Vagina (tissue), 2 donors: ENCODE data around the gene MALL.
"Not testable (repeated sequence)": the region's sequence is repeated elsewhere in the genome, so short reads cannot be mapped to it uniquely, and the experiment has no call there.

Experiments
- CTCF ChIP-seq, 3 experiments: fragments of 450-650 bp in 2 of 3; fragments of 200-600 bp in 1 of 3; sonication (generic) in 1 of 3; IDR thresholded peaks; one replicate each; pipeline ENCODE4 v1.5.1; 2017 to 2019; ENCODE audit warnings: antibody characterized with exemption in 3 of 3, mild to moderate bottlenecking in 2 of 3, moderate library complexity in 2 of 3
- POLR2A ChIP-seq, 2 donors: fragments of 450-650 bp; IDR thresholded peaks; one replicate each; pipeline ENCODE4 v1.6.1; 2017; ENCODE audit warnings: antibody characterized with exemption in 2 of 2, mild to moderate bottlenecking in 2 of 2, moderate library complexity in 2 of 2

- not testable (repeated sequence) for TF ChIP-seq CTCF, POLR2A (IDR thresholded peaks at IDR 0.05)
These were observed 73.5 kb downstream of the MALL start for GRCh38 chr2:110041941-110042660.
